Rectal smooth muscle tissue (tissue), 1 donor: ENCODE results near the gene MB21D2.

ENCODE experiments used
- H3K27ac ChIP-seq: one replicate; pipeline ENCODE4 v1.7.0; 2013; ENCODE audit warnings: low read depth, low read length, inconsistent platforms
- H3K27me3 ChIP-seq: one replicate; pipeline ENCODE4 v1.7.0; 2013; ENCODE audit warnings: low read length; ENCODE audit not compliant: control insufficient read depth, insufficient read depth
- H3K36me3 ChIP-seq: one replicate; pipeline ENCODE4 v1.7.0; 2013; ENCODE audit warnings: low read length; ENCODE audit not compliant: control insufficient read depth, insufficient read depth
- H3K4me1 ChIP-seq: one replicate; pipeline ENCODE4 v1.7.0; 2013; ENCODE audit warnings: low read length; ENCODE audit not compliant: control insufficient read depth, insufficient read depth
- H3K4me3 ChIP-seq: one replicate; pipeline ENCODE4 v1.7.0; 2013; ENCODE audit warnings: low read length
- H3K9ac ChIP-seq: one replicate; pipeline ENCODE4 v1.7.0; 2013; ENCODE audit warnings: low read length

The MB21D2 gene

DNA sequence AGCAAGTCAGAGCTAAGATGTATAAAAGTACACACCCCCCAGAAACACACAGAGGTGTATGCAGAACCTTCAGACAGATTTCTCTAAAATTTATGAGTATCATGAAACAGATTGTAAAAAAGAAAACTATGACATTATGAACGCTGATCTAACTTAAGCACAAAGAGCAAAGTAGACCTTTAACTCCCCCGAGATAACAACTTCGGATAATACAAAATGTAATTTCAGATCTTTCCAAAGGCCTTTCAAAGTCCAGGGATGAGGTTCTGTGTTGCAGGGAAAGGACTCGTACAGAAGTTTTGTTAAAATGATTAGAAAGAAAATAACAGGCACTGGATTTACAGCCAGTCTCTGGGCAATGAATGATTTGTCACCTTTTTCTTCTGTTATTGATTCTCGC, 97.5 kb downstream of the MB21D2 start:
- H3K4me3 ChIP-seq, result no peak overlapping the region
- peaks cover 5% of the 10 kb centered on the region for H3K4me1 ChIP-seq
- H3K27ac ChIP-seq, result no peak overlapping the region
- H3K36me3 ChIP-seq, result no peaks in the 10 kb centered on the region
- H3K9ac ChIP-seq, result no peak overlapping the region
- no peaks in the 10 kb centered on the region for H3K27me3 ChIP-seq

GRCh38 chr3:192819001-192819569, 98.6 kb downstream of the MB21D2 start:
- H3K36me3 ChIP-seq, result no peaks in the 10 kb centered on the region
- H3K27ac ChIP-seq, result no peak overlapping the region
- no peak overlapping the region for H3K4me3 ChIP-seq
- no peaks in the 10 kb centered on the region for H3K27me3 ChIP-seq
- peaks cover 5% of the 10 kb centered on the region for H3K4me1 ChIP-seq
- H3K9ac ChIP-seq, result no peak overlapping the region

DNA sequence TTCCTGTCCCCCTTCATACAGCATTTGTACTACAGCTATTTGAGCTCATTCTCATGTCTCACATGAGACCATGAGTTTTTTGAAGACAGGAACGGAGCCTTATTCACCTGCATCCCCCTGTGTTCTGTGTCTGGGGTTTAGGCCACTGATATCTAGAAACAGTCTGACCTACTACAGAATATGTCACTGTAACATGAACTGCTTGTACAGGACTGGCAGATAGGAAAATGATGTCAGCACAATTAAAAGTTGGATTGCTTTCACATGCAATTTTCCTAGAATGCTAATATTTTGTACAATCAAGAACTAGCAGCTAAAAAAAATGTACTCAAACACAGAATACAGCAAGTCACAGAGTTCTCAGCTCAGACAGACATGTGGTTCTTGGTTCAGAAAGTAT, 99.5 kb downstream of the MB21D2 start:
- Histone ChIP-seq H3K9ac (no peak overlapping the region), H3K27ac (no peak overlapping the region)

GRCh38 chr3:192817506-192817905, 100.2 kb downstream of the MB21D2 start:
- Histone ChIP-seq H3K4me3 (no peak overlapping the region), H3K36me3 (no peaks in the 10 kb centered on the region), H3K4me1 (peaks cover 5% of the 10 kb centered on the region), H3K9ac (no peak overlapping the region), H3K27ac (no peak overlapping the region), H3K27me3 (no peaks in the 10 kb centered on the region)

More for the DNA sequence above, 99.5 kb downstream of the MB21D2 start:
- Histone ChIP-seq H3K27me3 (no peaks in the 10 kb centered on the region), H3K4me1 (peaks cover 5% of the 10 kb centered on the region), H3K36me3 (no peaks in the 10 kb centered on the region), H3K4me3 (no peak overlapping the region)

- Histone ChIP-seq H3K4me3 (no peak overlapping the region), H3K27ac (no peak overlapping the region), H3K36me3 (no peaks in the 10 kb centered on the region), H3K27me3 (no peaks in the 10 kb centered on the region), H3K9ac (no peak overlapping the region), H3K4me1 (peaks cover 5% of the 10 kb centered on the region)
These were observed 100.6 kb downstream of the MB21D2 start for GRCh38 chr3:192817053-192817452.

DNA sequence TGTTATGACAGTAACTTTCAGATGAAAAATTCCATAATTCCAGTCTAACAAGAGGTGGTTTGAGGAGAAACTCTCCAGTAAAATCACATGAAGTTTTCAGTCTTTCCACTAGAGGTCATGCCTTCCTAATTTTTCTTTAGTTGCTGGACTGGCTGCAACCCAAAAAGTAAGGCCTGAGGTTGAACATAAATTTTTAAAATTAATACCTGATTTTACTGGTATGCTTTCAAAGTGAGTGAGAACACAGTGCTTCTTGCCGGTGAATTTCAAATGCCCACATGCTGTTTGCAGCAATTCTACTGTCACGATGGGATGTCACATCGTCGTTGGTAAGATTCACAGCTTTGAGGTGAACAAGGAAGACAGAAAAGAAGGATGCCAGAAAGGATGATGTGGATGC, 101.3 kb downstream of the MB21D2 start:
- H3K9ac ChIP-seq, result no peak overlapping the region
- no peak overlapping the region for H3K4me3 ChIP-seq
- H3K36me3 ChIP-seq, result no peaks in the 10 kb centered on the region
- no peak overlapping the region for H3K27ac ChIP-seq
- H3K4me1 ChIP-seq, result peaks cover 5% of the 10 kb centered on the region
- H3K27me3 ChIP-seq, result no peaks in the 10 kb centered on the region

GRCh38 chr3:192812743-192813383, 104.8 kb downstream of the MB21D2 start:
- Histone ChIP-seq H3K4me1 (peaks cover 3% of the 10 kb centered on the region), H3K36me3 (no peaks in the 10 kb centered on the region)

DNA sequence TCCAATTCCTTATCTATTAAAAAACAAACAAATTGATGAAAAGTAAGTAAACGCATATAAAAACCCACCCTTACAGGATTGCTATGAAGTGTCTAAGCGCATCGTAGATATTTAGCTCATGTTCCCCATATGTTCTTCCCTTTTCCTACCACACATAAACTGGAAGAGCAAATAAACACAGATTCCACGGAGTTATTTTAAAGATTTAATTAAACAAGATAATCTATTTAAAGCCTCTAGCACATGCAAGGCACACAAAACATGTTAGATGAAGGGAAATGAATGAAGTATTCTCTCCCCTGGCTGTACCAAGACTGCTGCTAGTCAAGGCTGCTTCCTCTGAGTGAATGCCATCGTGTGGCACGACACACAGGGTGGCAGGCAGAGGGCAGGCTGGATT, 111.9 kb downstream of the MB21D2 start:
- Histone ChIP-seq H3K4me3 (no peak overlapping the region), H3K27me3 (no peaks in the 10 kb centered on the region), H3K9ac (no peak overlapping the region), H3K4me1 (no peaks in the 10 kb centered on the region), H3K36me3 (no peaks in the 10 kb centered on the region), H3K27ac (no peak overlapping the region)

More at GRCh38 chr3:192812743-192813383, 104.8 kb downstream of the MB21D2 start:
- Histone ChIP-seq H3K27me3 (no peaks in the 10 kb centered on the region), H3K9ac (no peak overlapping the region), H3K4me3 (no peak overlapping the region), H3K27ac (no peak overlapping the region)

GRCh38 chr3:192804502-192804901, 113.2 kb downstream of the MB21D2 start:
- no peak overlapping the region for H3K27ac ChIP-seq
- no peaks in the 10 kb centered on the region for H3K27me3 ChIP-seq
- no peaks in the 10 kb centered on the region for H3K4me1 ChIP-seq
- no peak overlapping the region for H3K4me3 ChIP-seq
- H3K36me3 ChIP-seq, result no peaks in the 10 kb centered on the region
- H3K9ac ChIP-seq, result no peak overlapping the region

GRCh38 chr3:192802957-192803899, 114.4 kb downstream of the MB21D2 start:
- Histone ChIP-seq H3K4me1 (no peaks in the 10 kb centered on the region), H3K36me3 (no peaks in the 10 kb centered on the region), H3K4me3 (no peak overlapping the region), H3K27me3 (no peaks in the 10 kb centered on the region), H3K9ac (no peak overlapping the region), H3K27ac (no peak overlapping the region)

GRCh38 chr3:192801985-192802384, 115.7 kb downstream of the MB21D2 start:
- H3K4me1 ChIP-seq, result no peaks in the 10 kb centered on the region
- H3K36me3 ChIP-seq, result no peaks in the 10 kb centered on the region
- no peak overlapping the region for H3K9ac ChIP-seq
- no peaks in the 10 kb centered on the region for H3K27me3 ChIP-seq
- H3K27ac ChIP-seq, result no peak overlapping the region
- H3K4me3 ChIP-seq, result no peak overlapping the region

- Histone ChIP-seq H3K27ac (no peak overlapping the region), H3K4me1 (no peaks in the 10 kb centered on the region), H3K4me3 (no peak overlapping the region), H3K9ac (no peak overlapping the region), H3K27me3 (no peaks in the 10 kb centered on the region), H3K36me3 (no peaks in the 10 kb centered on the region)
These were observed 117.9 kb downstream of the MB21D2 start for GRCh38 chr3:192799721-192800120.
